Cardiac muscle cell (in vitro differentiated cells and primary cell): Measurements from ENCODE around the gene PPP1R9A. TPM values are rescaled to one million over a fixed set of nuclear protein-coding genes. Genes with fewer than 3 reads are reported as not detected.
"Not testable (repeated sequence)": the region's sequence is repeated elsewhere in the genome, so short reads cannot be mapped to it uniquely, and the experiment has no call there.

ENCODE experiments used
- DNase-seq, 2 donors: peaks; one replicate each; pipeline versions ENCODE4 v3.0.0 to v3.0.0-alpha.2; 2010 to 2017; ENCODE audit warnings: low read depth in 1 of 2, low spot score in 1 of 2
- H3K27ac ChIP-seq: fragments of 200-600 bp; sonication (generic); 2 replicates; pipeline ENCODE4 v1.5.1; 2016
- H3K27me3 ChIP-seq: fragments of 200-600 bp; sonication (generic); 2 replicates; pipeline ENCODE4 v1.6.0; 2016; ENCODE audit warnings: control low read depth
- H3K36me3 ChIP-seq: fragments of 200-600 bp; sonication (generic); 2 replicates; pipeline ENCODE4 v1.5.1; 2016; ENCODE audit warnings: control low read depth
- H3K4me1 ChIP-seq: fragments of 200-600 bp; sonication (generic); 2 replicates; pipeline ENCODE4 v1.8.1; 2017; ENCODE audit warnings: low read depth, mild to moderate bottlenecking, mixed run types
- H3K4me3 ChIP-seq: fragments of 200-600 bp; sonication (generic); 2 replicates; pipeline ENCODE4 v1.5.1; 2016; ENCODE audit warnings: mild to moderate bottlenecking
- H3K9me3 ChIP-seq: fragments of 200-600 bp; sonication (generic); 2 replicates; pipeline ENCODE4 v1.5.1; 2017; ENCODE audit warnings: low read depth, mild to moderate bottlenecking, control low read depth
- polyA plus RNA-seq: library from polyadenylated mRNA; unstranded; fragments of >200 nt; fragmentation: Nextera tagmentation; extraction: Ambion mirVana; gene quantifications from 2 replicates; pipeline ENCODE4 v1.2.1, GENCODE V29; 2016
- total RNA-seq: library from RNA; depleted of rRNA; stranded (reverse); fragments of >200 nt; gene quantifications from 2 replicates; pipeline ENCODE4 v1.2.3, GENCODE V29; 2016
- TF ChIP-seq, protein P1 (sequence below): IDR thresholded peaks from 2 replicates; pipeline ENCODE4 v1.5.1; 2012; ENCODE audit warnings: low read depth, mild to moderate bottlenecking, low read length

PPP1R9A gene
- total and polyA plus RNA-seq, 2 experiments from 2014 or later: 21.4 to 41.5 TPM

DNA sequence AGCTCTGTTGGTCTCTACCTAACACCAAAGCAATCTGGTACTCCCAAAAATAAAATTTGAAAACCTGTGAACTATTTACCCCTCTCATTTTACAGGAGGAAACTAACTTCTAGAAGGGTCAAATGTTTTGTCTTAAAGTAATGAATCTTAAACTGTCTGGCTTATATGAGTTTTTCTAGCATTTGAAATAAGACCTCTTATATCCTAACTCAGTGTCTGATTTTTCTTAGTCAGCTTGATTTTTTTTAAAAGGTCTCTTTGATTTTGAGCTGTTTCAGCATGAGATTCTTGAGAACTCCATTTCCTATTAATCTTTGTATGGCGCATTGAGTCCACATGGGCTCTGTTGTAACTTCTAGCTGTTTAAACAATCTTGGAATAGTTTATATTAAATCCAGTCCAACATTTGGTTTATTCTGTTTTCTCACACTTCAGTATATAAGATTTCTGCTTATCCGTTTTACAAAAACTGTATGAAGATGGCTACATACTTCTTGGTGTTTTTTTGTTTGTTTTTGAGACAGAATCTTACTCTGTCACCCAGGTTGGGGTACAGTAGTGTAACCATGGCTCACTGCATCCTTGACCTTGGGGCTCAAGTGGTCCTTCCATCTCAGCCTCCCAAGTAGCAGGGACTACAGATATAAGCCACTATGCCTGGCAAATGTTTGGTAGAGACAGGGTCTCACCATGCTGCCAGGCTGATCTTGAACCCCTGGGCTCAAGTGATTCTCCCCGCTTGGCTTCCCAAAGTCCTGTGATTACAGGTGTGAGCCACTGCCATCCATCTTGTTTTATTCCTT is 91.1 kb downstream of the PPP1R9A start:
- H3K4me3 ChIP-seq: no peak overlapping the region
- TF ChIP-seq, protein P1, sequence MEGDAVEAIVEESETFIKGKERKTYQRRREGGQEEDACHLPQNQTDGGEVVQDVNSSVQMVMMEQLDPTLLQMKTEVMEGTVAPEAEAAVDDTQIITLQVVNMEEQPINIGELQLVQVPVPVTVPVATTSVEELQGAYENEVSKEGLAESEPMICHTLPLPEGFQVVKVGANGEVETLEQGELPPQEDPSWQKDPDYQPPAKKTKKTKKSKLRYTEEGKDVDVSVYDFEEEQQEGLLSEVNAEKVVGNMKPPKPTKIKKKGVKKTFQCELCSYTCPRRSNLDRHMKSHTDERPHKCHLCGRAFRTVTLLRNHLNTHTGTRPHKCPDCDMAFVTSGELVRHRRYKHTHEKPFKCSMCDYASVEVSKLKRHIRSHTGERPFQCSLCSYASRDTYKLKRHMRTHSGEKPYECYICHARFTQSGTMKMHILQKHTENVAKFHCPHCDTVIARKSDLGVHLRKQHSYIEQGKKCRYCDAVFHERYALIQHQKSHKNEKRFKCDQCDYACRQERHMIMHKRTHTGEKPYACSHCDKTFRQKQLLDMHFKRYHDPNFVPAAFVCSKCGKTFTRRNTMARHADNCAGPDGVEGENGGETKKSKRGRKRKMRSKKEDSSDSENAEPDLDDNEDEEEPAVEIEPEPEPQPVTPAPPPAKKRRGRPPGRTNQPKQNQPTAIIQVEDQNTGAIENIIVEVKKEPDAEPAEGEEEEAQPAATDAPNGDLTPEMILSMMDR: no peak
- no peak overlapping the region for H3K27ac ChIP-seq
- peaks cover 8% of the 10 kb centered on the region for H3K4me1 ChIP-seq
- no peaks in the 10 kb centered on the region for H3K27me3 ChIP-seq
- no peak for DNase-seq
- no peaks in the 10 kb centered on the region for H3K9me3 ChIP-seq
- H3K36me3 ChIP-seq: no peaks in the 10 kb centered on the region

DNA sequence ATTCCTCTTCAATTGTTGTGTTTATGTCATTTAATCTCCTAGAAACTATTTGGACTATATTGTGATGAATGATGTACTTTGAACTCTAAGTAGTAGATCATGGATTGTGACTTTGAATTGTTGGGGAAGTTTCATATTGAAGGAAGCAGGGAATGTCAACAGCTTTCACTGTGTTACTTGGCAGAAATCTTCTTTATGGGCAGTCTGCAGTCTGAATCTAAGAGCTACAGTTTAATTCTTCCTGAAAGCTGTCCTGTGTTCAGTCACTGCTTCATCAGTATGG is 91.6 kb downstream of the PPP1R9A start:
- TF ChIP-seq, protein P1: no peak
- no peak for DNase-seq
- Histone ChIP-seq H3K27me3 (no peaks in the 10 kb centered on the region), H3K36me3 (no peaks in the 10 kb centered on the region), H3K4me3 (no peak overlapping the region), H3K4me1 (peaks cover 8% of the 10 kb centered on the region), H3K27ac (no peak overlapping the region), H3K9me3 (no peaks in the 10 kb centered on the region)

DNA sequence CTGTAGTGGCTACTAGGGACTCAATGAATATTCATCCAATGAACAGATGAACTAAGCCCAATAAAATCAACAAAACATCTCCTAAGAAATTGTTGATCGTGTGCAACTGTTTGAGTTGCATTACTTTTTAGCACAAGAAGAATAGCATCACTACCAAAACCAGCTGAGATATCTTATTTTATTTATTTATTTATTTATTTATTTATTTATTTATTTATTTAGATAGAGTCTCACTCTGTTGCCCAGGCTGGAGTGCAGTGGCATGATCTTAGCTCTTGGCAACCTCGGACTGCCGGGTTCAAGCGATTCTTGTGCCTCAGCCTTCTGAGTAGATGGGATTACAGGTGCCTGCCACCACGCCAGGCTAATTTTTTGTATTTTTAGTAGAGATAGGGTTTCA is 92.2 kb downstream of the PPP1R9A start:
- DNase-seq, H3K36me3 ChIP-seq, H3K4me3 ChIP-seq, H3K9me3 ChIP-seq, H3K4me1 ChIP-seq, H3K27me3 ChIP-seq, H3K27ac ChIP-seq: not testable (repeated sequence)

DNA sequence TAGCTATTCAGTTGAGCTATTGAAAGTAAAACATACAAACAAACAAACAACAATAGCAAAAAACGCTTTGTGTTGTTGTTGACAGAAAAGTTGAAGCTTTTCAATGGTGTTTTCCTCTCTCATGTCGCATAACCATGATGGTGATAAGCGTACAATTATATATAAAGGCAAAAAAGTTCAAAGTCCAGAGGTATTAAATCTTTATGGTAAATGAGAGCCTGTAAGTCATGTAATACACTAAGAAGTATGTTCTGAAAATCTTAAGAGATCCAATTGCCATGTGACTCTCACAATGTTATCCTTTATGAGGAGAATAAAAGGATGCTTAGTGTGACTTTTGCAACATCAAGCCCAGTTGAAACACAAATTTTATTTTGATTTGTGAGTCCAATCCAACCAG is 93.9 kb downstream of the PPP1R9A start:
- TF ChIP-seq, protein P1: no peak
- Histone ChIP-seq H3K36me3 (no peaks in the 10 kb centered on the region), H3K27ac (no peak overlapping the region), H3K4me1 (peaks cover 8% of the 10 kb centered on the region), H3K27me3 (no peaks in the 10 kb centered on the region), H3K9me3 (no peaks in the 10 kb centered on the region), H3K4me3 (no peak overlapping the region)
- no peak for DNase-seq

DNA sequence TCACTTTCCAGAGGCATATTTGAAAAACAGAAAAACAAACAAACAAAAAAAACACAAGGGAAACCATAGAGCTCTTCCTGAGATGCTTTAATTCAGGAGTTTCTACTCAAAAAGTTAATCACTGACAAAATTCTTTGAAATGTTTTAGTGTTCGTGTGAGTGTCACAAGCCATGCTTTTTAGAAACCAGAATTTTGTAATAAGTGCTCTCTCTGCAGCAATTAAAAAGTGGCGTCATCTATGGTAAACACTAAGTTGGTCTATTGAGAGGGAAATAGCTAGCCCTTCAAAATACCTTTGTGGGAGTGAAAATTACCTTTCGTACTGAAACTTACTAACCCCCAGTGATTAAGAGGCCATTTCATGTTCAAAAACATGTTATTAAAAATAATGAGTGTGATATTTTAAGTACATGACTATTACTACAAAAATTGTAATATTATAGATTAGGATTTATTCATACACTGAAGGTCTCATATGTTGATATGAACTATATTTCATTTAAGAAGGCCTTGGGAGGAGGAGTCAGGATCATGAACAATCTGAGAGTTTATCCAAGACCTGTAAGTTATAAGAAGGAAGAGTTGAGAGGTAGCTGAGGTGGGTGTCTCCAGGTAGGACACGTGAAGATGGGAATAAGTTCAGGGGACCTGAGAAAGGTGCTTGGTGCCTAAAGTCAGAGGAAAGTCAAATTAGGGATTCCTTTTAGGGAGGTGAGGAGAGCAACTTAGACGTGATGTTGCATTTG is 94.6 kb downstream of the PPP1R9A start:
- H3K4me3 ChIP-seq: no peak overlapping the region
- H3K27me3 ChIP-seq: no peaks in the 10 kb centered on the region
- H3K27ac ChIP-seq: no peak overlapping the region
- no peaks in the 10 kb centered on the region for H3K36me3 ChIP-seq
- DNase-seq: no peak
- no peaks in the 10 kb centered on the region for H3K9me3 ChIP-seq
- TF ChIP-seq, protein P1: no peak
- H3K4me1 ChIP-seq: peaks cover 8% of the 10 kb centered on the region

DNA sequence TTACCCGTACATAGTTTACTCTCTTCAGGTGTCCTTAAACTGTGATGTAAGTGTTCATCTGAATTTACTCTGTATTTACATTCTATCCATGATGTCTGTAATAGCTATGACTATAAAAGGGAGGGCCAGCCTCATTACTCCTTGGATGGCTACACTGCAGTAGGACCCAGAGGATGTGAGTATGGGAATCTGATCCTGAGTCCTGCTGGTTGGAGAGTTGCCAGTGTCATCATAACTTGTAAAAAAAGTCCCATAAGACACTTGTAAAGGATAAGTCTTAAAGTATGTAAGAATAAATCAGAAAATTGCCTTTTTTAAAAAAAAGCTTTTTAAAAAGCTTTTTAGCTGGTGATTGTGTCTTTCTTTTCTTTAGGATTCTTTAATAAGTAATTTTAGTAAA is 95.4 kb downstream of the PPP1R9A start:
- H3K4me1 ChIP-seq: peaks cover 1% of the 10 kb centered on the region
- H3K27ac ChIP-seq: no peak overlapping the region
- H3K27me3 ChIP-seq: no peaks in the 10 kb centered on the region
- DNase-seq: no peak
- H3K36me3 ChIP-seq: no peaks in the 10 kb centered on the region
- H3K9me3 ChIP-seq: no peaks in the 10 kb centered on the region
- TF ChIP-seq, protein P1: no peak
- H3K4me3 ChIP-seq: no peak overlapping the region
